Lower lobe of right lung (tissue), 2 donors: Measurements from ENCODE around the gene C1orf210. TPM values are rescaled to one million over a fixed set of nuclear protein-coding genes. Genes with fewer than 3 reads are reported as not detected.

Experiments used
- ATAC-seq, 2 donors: fragments of 200-7000 bp; cut with Tn5 transposase; one replicate each; pipeline ENCODE4 v1.9.1; 2020 to 2022; ENCODE audit warnings: mild to moderate bottlenecking in 2 of 2, moderate library complexity in 2 of 2
- DNase-seq: peaks from one replicate; pipeline ENCODE4 v3.0.0-alpha.2; 2020
- H3K27ac ChIP-seq: fragments of 200-600 bp; one replicate; pipeline ENCODE4 v1.8.0; 2022
- H3K27me3 ChIP-seq: fragments of 200-600 bp; one replicate; pipeline ENCODE4 v1.8.0; 2022; ENCODE audit warnings: low read depth
- H3K36me3 ChIP-seq: fragments of 200-600 bp; one replicate; pipeline ENCODE4 v1.8.0; 2022; ENCODE audit warnings: mild to moderate bottlenecking
- H3K4me1 ChIP-seq: fragments of 200-600 bp; one replicate; pipeline ENCODE4 v1.8.0; 2022
- H3K4me3 ChIP-seq: fragments of 200-600 bp; one replicate; pipeline ENCODE4 v1.8.0; 2022; ENCODE audit warnings: mild to moderate bottlenecking
- H3K9me3 ChIP-seq: fragments of 200-600 bp; one replicate; pipeline ENCODE4 v1.8.0; 2022
- intact Hi-C: fragments of 100-400 bp; cut with DNase I; formaldehyde crosslinking; loops from one replicate; pipeline ENCODE4 v1.11.0; 2022
- total RNA-seq: library from RNA; stranded (reverse); fragmentation: NEBNext Ultra II Directional; extraction: Animal tissue kit (Norgen Biotek cat#: 25700); gene quantifications from one replicate; pipeline ENCODE4 v1.2.1, GENCODE V29; 2021
- TF ChIP-seq, protein P1 (sequence below): fragments of 200-600 bp; IDR thresholded peaks from one replicate; pipeline ENCODE4 v1.8.0; 2022; ENCODE audit warnings: antibody characterized with exemption, mild to moderate bottlenecking
- donor health status: DM: no; HTN: yes; CAD: no; lungs with severe emphysema.

The C1orf210 gene
- total RNA-seq, 1 donor from 2014 or later: 19.1 TPM

- no peaks in the 10 kb centered on the region for H3K36me3 ChIP-seq
- intact Hi-C loops: no loop called here
- DNase-seq: peak; percentile 93
- H3K9me3 ChIP-seq: no peaks in the 10 kb centered on the region
- ATAC-seq: peak; percentile 93 to 94
- peaks cover 24% of the 10 kb centered on the region for H3K4me1 ChIP-seq
- TF ChIP-seq, protein P1, sequence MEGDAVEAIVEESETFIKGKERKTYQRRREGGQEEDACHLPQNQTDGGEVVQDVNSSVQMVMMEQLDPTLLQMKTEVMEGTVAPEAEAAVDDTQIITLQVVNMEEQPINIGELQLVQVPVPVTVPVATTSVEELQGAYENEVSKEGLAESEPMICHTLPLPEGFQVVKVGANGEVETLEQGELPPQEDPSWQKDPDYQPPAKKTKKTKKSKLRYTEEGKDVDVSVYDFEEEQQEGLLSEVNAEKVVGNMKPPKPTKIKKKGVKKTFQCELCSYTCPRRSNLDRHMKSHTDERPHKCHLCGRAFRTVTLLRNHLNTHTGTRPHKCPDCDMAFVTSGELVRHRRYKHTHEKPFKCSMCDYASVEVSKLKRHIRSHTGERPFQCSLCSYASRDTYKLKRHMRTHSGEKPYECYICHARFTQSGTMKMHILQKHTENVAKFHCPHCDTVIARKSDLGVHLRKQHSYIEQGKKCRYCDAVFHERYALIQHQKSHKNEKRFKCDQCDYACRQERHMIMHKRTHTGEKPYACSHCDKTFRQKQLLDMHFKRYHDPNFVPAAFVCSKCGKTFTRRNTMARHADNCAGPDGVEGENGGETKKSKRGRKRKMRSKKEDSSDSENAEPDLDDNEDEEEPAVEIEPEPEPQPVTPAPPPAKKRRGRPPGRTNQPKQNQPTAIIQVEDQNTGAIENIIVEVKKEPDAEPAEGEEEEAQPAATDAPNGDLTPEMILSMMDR: no peak
- peak overlapping the region; percentile 51 for H3K4me3 ChIP-seq
- H3K27ac ChIP-seq: peak overlapping the region; percentile 85
- no peaks in the 10 kb centered on the region for H3K27me3 ChIP-seq
Measured at GRCh38 chr1:43270421-43271095, 14.8 kb downstream of the C1orf210 start.

DNA sequence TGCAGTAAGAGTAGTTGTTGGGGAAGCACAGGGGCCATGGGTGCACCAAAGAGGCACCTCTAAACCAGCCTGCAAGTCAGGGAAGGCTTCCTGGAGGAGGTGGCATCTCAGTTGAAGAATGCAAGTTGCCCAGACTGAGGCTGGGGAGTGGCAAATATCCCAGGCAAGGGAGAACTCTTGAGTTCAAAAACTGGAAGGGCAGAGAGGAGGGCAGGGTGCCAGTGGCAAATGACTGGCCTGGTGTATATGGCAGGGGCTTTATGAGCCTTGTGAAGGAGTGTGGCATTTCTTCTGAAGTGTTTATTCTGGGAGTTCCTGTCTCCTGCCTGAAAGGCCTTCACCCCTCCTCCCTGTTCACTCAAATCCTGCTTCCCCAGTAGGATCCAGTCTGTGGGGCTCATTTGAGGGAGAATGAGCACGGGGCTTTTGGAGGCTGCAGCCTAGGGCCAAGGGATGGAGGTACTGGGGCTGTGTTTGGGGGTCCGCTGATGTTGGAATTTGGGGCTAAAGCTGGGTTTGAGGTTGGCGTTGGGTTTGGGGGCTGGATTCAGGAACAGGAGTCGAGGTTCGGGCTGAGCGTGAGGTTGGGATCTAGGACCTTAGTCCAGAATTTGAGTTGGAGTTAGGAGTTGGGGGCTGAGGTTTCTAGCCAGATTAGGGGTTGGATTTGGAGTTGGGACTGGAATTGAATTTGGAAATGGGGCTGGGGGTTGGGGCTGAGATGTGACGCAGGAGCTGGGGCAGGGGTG lies 15.6 kb downstream of the C1orf210 start, which contains the start of gene TMEM125:
Gene TMEM125, plus strand, starts transcription at position 357 of the 749 bp plus-strand sequence. CDS start 2,740 bp downstream, outside the sequence.
- peaks cover 24% of the 10 kb centered on the region for H3K4me1 ChIP-seq

DNA sequence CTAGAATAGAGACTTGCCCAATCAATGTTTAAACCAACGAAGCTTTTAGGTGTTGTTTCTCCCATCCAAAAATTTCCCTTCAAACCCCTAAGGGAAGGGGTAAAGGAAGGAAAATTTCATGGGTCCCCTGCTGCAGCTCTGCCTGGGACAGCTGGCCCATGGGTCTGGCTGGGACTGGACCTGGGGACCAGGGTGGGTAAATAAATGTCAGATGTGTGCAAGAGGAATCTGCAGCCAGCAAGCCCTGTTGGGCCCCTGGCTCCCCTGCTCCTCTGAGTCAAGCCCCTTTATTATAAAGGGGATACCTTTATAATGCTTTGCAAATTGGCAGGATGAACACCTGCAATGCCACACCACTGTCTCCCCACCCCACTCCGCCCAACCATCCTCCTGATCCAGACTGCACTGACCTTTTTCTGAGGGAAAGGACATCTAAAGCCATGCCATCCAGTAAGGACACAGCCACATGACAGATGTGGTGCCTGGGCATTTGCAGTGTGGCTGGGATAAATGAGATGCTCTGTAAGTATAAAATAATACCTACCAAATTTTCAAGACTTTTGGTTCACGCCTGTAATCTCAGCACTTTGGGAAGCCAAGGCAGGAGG lies 17.5 kb downstream of the C1orf210 start:
- Histone ChIP-seq H3K4me1 (peaks cover 19% of the 10 kb centered on the region), H3K27me3 (no peaks in the 10 kb centered on the region), H3K4me3 (no peak overlapping the region), H3K9me3 (no peaks in the 10 kb centered on the region), H3K27ac (peak overlapping the region; percentile 65), H3K36me3 (no peaks in the 10 kb centered on the region)
- TF ChIP-seq, protein P1: no peak
- intact Hi-C loops: no loop called here
- no peak for ATAC-seq
- DNase-seq: no peak

More for the DNA sequence above, 15.6 kb downstream of the C1orf210 start, which contains the start of gene TMEM125:
- H3K9me3 ChIP-seq: no peaks in the 10 kb centered on the region
- intact Hi-C loops: no loop called here
- no peaks in the 10 kb centered on the region for H3K36me3 ChIP-seq
- peak; percentile 90 for DNase-seq
- TF ChIP-seq, protein P1: no peak
- H3K4me3 ChIP-seq: peak within 1 kb of the TSS; percentile 51
- peak; percentile 89 for ATAC-seq
- H3K27me3 ChIP-seq: no peaks in the 10 kb centered on the region
- peak within 1 kb of the TSS; percentile 85 for H3K27ac ChIP-seq

GRCh38 chr1:43267291-43267805 lies 18.0 kb downstream of the C1orf210 start:
- TF ChIP-seq, protein P1: no peak
- ATAC-seq: peak; percentile 17 to 21
- DNase-seq: no peak
- H3K4me3 ChIP-seq: no peak overlapping the region
- intact Hi-C loops: no loop called here
- H3K4me1 ChIP-seq: peaks cover 19% of the 10 kb centered on the region
- H3K36me3 ChIP-seq: no peaks in the 10 kb centered on the region
- no peaks in the 10 kb centered on the region for H3K9me3 ChIP-seq
- H3K27me3 ChIP-seq: no peaks in the 10 kb centered on the region
- peak overlapping the region; percentile 65 for H3K27ac ChIP-seq

- Histone ChIP-seq H3K27ac (peak overlapping the region; percentile 65), H3K9me3 (no peaks in the 10 kb centered on the region), H3K4me1 (peaks cover 19% of the 10 kb centered on the region), H3K4me3 (no peak overlapping the region), H3K36me3 (no peaks in the 10 kb centered on the region), H3K27me3 (no peaks in the 10 kb centered on the region)
- intact Hi-C loops: no loop called here
- TF ChIP-seq, protein P1: no peak
- DNase-seq (no peak), ATAC-seq (no peak)
Measured at GRCh38 chr1:43266881-43267280, 18.5 kb downstream of the C1orf210 start.
